A673 (cell line): ENCODE results near the gene MTOR. TPM values are rescaled to one million over a fixed set of nuclear protein-coding genes. Genes with fewer than 3 reads are reported as not detected.

Experiments
- BruUV-seq: library from RNA; stranded (reverse); fragments of 400-500 nt; replicated peaks from 2 replicates; lab custom pipeline; 2021; lab: Mats Ljungman, UMichigan
- CTCF ChIA-PET: fragments of 300-600 bp; sonication (Branson Sonifier 250); formaldehyde crosslinking; loops from one replicate; lab custom pipeline; 2022; ENCODE audit warnings: antibody characterized with exemption; lab: Charles Lee
- POLR2A ChIA-PET: fragments of 300-600 bp; sonication (Branson Sonifier 250); formaldehyde crosslinking; loops from one replicate; lab custom pipeline; 2022; ENCODE audit warnings: antibody characterized with exemption; ENCODE audit not compliant: low non-redundant PET; lab: Charles Lee
- DNase-seq: peaks from one replicate; pipeline ENCODE4 v3.0.0-alpha.2; 2015; ENCODE audit warnings: low spot score
- H3K27ac ChIP-seq: fragments of 200-600 bp; sonication (generic); 2 replicates; pipeline ENCODE4 v1.5.1; 2016; ENCODE audit warnings: mixed run types, low read depth, mild to moderate bottlenecking, mixed read lengths, antibody characterized with exemption, low read length; ENCODE audit not compliant: poor library complexity, severe bottlenecking
- H3K27me3 ChIP-seq: fragments of 200-600 bp; sonication (generic); replicated peaks from 2 replicates; pipeline ENCODE4 v1.6.1; 2017; ENCODE audit warnings: mixed run types, low read depth, mild to moderate bottlenecking, mixed read lengths, antibody characterized with exemption, low read length; ENCODE audit not compliant: insufficient read depth, poor library complexity
- H3K36me3 ChIP-seq: fragments of 200-600 bp; sonication (generic); 2 replicates; pipeline ENCODE4 v1.6.1; 2016; ENCODE audit warnings: mixed run types, mild to moderate bottlenecking, mixed read lengths, antibody characterized with exemption, low read length; ENCODE audit not compliant: insufficient read depth, poor library complexity, severe bottlenecking
- H3K4me1 ChIP-seq: fragments of 200-600 bp; sonication (generic); 2 replicates; pipeline ENCODE4 v1.6.1; 2017; ENCODE audit warnings: mixed run types, mild to moderate bottlenecking, mixed read lengths, antibody characterized with exemption, low read length; ENCODE audit not compliant: insufficient read depth, poor library complexity, severe bottlenecking
- H3K4me3 ChIP-seq: fragments of 200-600 bp; sonication (generic); 2 replicates; pipeline ENCODE4 v1.5.1; 2016; ENCODE audit warnings: low read depth, mixed run types, mild to moderate bottlenecking, mixed read lengths, low read length; ENCODE audit not compliant: poor library complexity, severe bottlenecking
- H3K9me3 ChIP-seq: fragments of 200-600 bp; sonication (generic); 2 replicates; pipeline ENCODE4 v1.6.1; 2016; ENCODE audit warnings: mixed run types, low read depth, mild to moderate bottlenecking, mixed read lengths, antibody characterized with exemption, low read length; ENCODE audit not compliant: poor library complexity, severe bottlenecking
- EZH2 ChIP-seq: fragments of 200-600 bp; sonication (generic); IDR thresholded peaks from 2 replicates; pipeline ENCODE4 v1.6.1; 2017; ENCODE audit warnings: borderline replicate concordance, low read depth, mild to moderate bottlenecking, mixed read lengths, antibody characterized with exemption, low read length; ENCODE audit not compliant: poor library complexity, severe bottlenecking
- intact Hi-C: fragments of 100-400 bp; cut with micrococcal nuclease; formaldehyde crosslinking; loops from one replicate; pipeline ENCODE4 v1.10.0; 2022; ENCODE audit not compliant: unreplicated experiment
- total RNA-seq: library from RNA; stranded (reverse); gene quantifications from 2 replicates; pipeline ENCODE4 v1.2.3, GENCODE V29; 2021
- TF ChIP-seq, protein P1 (sequence below): fragments of 300-800, 200-600 bp; sonication (generic); conservative IDR thresholded peaks from 2 replicates; pipeline ENCODE4 v1.5.1; 2017; ENCODE audit warnings: low read depth, mild to moderate bottlenecking, antibody characterized with exemption, low read length, moderate library complexity, mixed read lengths

MTOR gene
- total RNA-seq, 1 experiment from 2014 or later, result 63.7 TPM

DNA sequence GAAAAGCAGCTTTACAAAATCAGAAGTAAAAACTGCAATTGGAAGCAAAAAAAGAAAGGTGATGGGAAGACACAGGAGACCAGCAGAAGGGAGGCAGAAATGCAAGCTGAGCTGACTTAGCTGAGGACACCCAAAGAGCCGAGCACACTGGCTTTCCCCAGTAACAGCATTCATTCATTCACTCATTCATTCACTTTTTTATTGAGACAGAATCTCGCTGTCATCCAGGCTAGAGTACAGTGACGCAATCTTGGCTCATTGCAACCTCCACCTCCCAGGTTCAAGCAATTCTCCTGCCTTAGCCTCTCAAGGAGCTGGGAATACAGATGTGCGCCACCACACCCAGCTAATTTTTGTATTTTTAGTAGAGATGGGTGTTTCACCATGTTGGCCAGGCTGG, 65.0 kb downstream of the MTOR start:
- Histone ChIP-seq H3K4me1 (no peaks in the 10 kb centered on the region), H3K36me3 (peaks cover 35% of the 10 kb centered on the region), H3K27ac (no peak overlapping the region), H3K4me3 (no peak overlapping the region), H3K9me3 (no peaks in the 10 kb centered on the region), H3K27me3 (no peaks in the 10 kb centered on the region)
- CTCF ChIA-PET, result interaction anchor here (0.6 to 0.7 kb wide), 2 partner anchors 24 to 120 kb away, joined by 3 read pairs; no protein-coding TSS in a partner anchor
- TF ChIP-seq EZH2, result no peak
- TF ChIP-seq, protein P1, sequence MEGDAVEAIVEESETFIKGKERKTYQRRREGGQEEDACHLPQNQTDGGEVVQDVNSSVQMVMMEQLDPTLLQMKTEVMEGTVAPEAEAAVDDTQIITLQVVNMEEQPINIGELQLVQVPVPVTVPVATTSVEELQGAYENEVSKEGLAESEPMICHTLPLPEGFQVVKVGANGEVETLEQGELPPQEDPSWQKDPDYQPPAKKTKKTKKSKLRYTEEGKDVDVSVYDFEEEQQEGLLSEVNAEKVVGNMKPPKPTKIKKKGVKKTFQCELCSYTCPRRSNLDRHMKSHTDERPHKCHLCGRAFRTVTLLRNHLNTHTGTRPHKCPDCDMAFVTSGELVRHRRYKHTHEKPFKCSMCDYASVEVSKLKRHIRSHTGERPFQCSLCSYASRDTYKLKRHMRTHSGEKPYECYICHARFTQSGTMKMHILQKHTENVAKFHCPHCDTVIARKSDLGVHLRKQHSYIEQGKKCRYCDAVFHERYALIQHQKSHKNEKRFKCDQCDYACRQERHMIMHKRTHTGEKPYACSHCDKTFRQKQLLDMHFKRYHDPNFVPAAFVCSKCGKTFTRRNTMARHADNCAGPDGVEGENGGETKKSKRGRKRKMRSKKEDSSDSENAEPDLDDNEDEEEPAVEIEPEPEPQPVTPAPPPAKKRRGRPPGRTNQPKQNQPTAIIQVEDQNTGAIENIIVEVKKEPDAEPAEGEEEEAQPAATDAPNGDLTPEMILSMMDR, result no peak
- intact Hi-C loops, result no loop called here
- POLR2A ChIA-PET, result interaction anchor here (0.6 to 0.7 kb wide), 3 partner anchors 9 to 1445 kb away, joined by 3 to 5 read pairs (median 4); no protein-coding TSS in a partner anchor
- no peak for DNase-seq
- BruUV-seq, result no TSS peak

DNA sequence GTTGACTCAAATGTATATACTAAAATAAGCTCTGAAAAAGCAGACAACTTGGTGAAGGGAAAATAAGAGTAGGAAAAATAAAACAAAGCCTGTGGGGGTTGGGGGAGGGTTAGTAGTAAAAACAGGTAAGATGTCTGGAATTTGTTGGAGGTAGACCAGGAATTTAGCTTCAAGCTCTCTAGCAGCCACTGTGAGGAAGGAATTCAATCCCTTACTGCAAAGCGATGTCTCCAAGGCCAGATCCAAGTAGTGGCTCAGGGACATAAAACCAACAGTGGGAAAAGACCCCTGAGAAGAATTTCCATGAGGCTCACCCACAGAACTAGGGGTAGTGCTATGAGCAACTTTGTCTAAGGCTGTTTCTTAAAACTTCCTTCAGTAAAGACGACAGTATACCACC, 65.4 kb downstream of the MTOR start:
- Histone ChIP-seq H3K36me3 (peaks cover 38% of the 10 kb centered on the region), H3K4me3 (no peak overlapping the region), H3K9me3 (no peaks in the 10 kb centered on the region), H3K27me3 (no peaks in the 10 kb centered on the region), H3K4me1 (no peaks in the 10 kb centered on the region), H3K27ac (no peak overlapping the region)
- ChIA-PET POLR2A (interaction anchor here (0.6 to 0.7 kb wide), 3 partner anchors 10 to 1446 kb away, joined by 3 to 5 read pairs (median 4); no protein-coding TSS in a partner anchor), CTCF (interaction anchor here (0.6 to 0.7 kb wide), 3 partner anchors 24 to 121 kb away, joined by 3 read pairs; no protein-coding TSS in a partner anchor)
- BruUV-seq, result no TSS peak
- intact Hi-C loops, result no loop called here
- no peak for TF ChIP-seq EZH2
- TF ChIP-seq, protein P1, result no peak
- no peak for DNase-seq

DNA sequence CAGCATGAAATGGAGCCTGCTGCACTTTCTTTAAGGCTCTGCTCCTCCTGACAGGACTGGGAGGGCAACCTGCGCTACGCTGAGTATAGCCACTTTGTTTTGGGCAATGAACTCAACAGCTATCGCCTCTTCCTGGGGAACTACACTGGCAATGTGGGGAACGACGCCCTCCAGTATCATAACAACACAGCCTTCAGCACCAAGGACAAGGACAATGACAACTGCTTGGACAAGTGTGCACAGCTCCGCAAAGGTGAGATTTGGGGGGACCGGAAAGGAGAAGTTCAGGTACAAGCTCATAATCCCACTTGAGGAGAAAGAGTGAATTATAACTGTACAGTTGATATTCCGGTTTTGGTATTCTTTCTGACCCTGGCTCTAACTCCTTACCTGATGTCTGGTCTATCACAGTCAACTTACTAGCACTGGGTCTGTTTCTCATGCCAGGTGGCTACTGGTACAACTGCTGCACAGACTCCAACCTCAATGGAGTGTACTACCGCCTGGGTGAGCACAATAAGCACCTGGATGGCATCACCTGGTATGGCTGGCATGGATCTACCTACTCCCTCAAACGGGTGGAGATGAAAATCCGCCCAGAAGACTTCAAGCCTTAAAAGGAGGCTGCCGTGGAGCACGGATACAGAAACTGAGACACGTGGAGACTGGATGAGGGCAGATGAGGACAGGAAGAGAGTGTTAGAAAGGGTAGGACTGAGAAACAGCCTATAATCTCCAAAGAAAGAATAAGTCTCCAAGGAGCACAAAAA, 67.8 kb downstream of the MTOR start:
- H3K9me3 ChIP-seq, result no peaks in the 10 kb centered on the region
- DNase-seq, result no peak
- BruUV-seq, result no TSS peak
- CTCF ChIA-PET, result no interaction called here
- POLR2A ChIA-PET, result no interaction called here
- H3K27me3 ChIP-seq, result no peaks in the 10 kb centered on the region
- H3K36me3 ChIP-seq, result peaks cover 39% of the 10 kb centered on the region
- intact Hi-C loops, result no loop called here
- TF ChIP-seq, protein P1, result no peak
- TF ChIP-seq EZH2, result no peak
- H3K27ac ChIP-seq, result no peak overlapping the region
- no peaks in the 10 kb centered on the region for H3K4me1 ChIP-seq
- H3K4me3 ChIP-seq, result no peak overlapping the region
